Hepatocyte (in vitro differentiated cells): ENCODE results near the gene ARHGAP26.

Source experiments
- CTCF ChIP-seq: fragments of 200-600 bp; sonication (generic); IDR thresholded peaks from 2 replicates; pipeline ENCODE4 v1.5.1; 2016; ENCODE audit warnings: antibody characterized with exemption, mild to moderate bottlenecking; ENCODE audit not compliant: poor library complexity
- EZH2 ChIP-seq: fragments of 200-600 bp; sonication (generic); IDR thresholded peaks from 2 replicates; pipeline ENCODE4 v1.6.1; 2016; ENCODE audit warnings: antibody characterized with exemption, mild to moderate bottlenecking, borderline replicate concordance
- EZH2phosphoT487 ChIP-seq: fragments of 200-600 bp; sonication (generic); IDR thresholded peaks from one replicate; pipeline ENCODE4 v1.6.1; 2018; ENCODE audit warnings: antibody characterized with exemption, mild to moderate bottlenecking, low read depth, moderate library complexity; ENCODE audit not compliant: unreplicated experiment, severe bottlenecking

GRCh38 chr5:143168171-143168741, 398.1 kb downstream of the ARHGAP26 start:
- TF ChIP-seq CTCF (no peak), EZH2 (no peak), EZH2phosphoT487 (no peak)
